ENCODE data around the gene RPS16.
A peak's percentile ranks its signal among the peaks of the same experiment; 100 is the strongest.

Gene RPS16

GRCh38 chr19:39405958-39406655, 29.6 kb downstream of the RPS16 start:
- peak; percentile 87 to 90 for DNase-seq

DNA sequence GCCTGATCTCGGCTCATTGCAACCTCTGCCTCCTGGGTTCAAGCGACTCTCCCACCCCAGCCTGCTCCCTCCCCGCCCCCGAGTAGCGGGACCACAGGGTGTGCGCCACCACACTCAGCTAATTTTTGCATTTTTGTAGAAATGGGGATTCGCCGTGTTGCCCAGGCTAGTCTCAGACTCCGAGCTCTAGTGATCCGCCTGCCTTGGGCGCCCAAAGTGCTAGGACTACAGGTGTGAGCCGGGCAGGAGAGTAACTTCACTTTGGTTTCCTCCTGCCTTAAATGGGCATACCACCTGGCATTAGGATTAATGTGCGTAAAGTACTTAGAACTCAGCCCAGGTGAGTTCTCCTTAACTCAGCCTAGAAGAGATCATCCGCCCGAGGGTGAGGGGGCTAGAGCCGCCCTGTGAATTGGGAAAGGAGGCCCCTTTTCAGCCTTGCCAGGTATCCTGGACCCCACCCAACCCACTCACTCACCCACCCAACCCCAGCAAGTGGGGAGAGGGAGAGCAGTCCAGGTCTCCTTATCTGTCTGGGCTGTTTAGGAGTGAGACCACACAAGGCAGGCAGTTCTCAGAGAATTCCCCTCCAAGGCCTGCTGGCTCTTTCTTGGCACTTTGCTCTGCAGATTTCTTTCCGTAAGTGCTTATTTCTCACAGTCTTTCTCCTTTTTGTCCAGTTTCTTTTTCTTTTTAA, 30.3 kb downstream of the RPS16 start:
- no peak for DNase-seq

GRCh38 chr19:39403331-39404312, 32.1 kb downstream of the RPS16 start:
- peak; percentile 96 to 97 for DNase-seq

GRCh38 chr19:39402346-39403300, 33.1 kb downstream of the RPS16 start:
- peak; percentile 92 to 93 for DNase-seq

- peak; percentile 84 to 87 for DNase-seq
Measured at GRCh38 chr19:39401549-39402345, 34.0 kb downstream of the RPS16 start.

GRCh38 chr19:39401070-39401548, 34.6 kb downstream of the RPS16 start:
- no peak for DNase-seq

DNA sequence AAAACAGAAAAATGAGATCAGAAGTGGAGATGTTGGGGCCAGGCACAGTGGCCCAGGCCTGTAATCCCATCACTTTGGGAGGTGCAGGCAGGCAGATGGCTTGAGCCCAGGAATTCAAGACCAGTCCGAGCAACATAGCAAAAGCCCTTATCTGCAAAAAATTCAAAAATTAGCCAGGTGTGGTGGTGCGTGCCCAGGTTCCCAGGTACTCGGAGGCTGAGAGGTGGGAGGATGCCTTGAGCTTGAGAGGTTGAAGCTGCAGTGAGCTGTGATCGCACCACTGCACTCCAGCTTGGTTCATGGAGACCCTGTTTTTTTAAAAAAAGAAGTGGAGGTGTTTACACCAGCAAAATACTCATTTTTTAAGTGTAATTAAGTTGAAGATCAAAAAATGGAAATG, 35.7 kb downstream of the RPS16 start:
- DNase-seq, result no peak

DNA sequence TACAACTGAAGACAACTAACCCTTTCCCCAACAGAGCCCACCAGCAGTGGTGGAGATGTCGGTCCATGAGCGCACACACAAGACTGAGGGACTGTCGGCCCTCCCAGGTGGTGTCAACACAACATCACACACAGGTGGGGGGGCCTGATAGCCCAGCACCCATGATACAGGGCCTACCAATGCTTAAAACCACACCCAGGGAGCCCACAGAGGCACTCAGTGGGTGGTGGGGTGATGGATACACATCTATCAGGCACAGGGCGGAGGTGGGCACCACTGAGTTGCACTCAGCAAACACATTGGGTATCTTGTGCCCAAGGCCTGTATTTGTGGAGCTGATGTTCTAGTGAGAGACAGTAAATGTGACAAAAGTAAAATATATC, 36.1 kb downstream of the RPS16 start:
- DNase-seq, result no peak

GRCh38 chr19:39398297-39398864, 37.4 kb downstream of the RPS16 start:
- peak; percentile 67 to 74 for DNase-seq

DNA sequence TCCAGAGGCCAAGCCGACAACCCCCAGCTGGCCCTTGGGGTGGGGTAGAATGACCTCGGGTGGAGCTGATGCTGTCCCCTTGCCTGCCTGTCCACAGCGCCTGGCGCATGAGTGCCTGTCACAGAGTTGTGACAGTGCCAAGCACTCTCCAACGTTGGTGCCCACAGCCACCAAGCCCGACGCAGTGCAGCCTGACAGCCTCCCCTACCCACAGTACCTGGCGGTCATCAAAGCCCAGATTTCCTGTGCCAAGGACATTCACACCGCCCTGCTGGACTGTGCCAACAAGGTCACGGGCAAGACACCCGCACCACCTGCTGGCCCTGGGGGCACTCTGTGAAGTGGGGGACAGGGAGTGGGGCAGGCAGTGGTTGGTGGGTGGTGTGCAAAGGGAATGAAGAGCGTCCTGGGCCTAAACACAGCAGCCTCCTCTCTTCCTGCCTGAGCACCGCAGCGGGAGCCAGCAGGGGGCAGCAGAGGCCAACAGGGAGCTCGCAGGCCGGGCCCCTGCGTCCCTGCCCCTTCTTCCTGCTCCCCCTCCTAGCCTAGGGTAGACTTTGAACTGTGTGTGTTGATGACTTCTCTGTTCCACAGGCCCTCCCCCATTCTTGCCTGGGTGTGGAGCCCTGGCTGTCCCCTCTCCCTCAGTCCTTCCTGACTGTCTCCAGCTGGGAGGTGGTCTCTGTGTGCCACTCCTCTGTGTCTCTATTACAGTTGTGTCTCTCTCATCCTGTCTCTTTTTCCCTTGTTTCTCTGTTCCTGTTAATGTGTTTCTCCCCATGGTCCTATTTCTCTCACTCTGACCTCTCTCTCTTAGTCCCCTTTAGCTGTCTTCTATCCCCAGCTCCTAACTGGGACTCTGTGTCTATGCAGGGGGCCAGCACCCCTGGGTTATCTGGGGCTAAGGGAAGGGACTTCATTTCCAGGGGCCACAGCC, 38.1 kb downstream of the RPS16 start:
- DNase-seq, result peak; percentile 96

GRCh38 chr19:39390751-39391437, 44.9 kb downstream of the RPS16 start, which contains the start of the genes MED29 and PAF1:
Gene MED29, plus strand, starts transcription at chr19:39391378. Its CDS starts 45 bp downstream, at chr19:39391423.
Gene PAF1, minus strand, starts transcription at chr19:39391106. Its CDS starts 242 bp downstream, at chr19:39390864.
- DNase-seq, result peak; percentile 94 to 96

- DNase-seq, result peak in 1 of 2 experiments; percentile 79
Measured at GRCh38 chr19:39390451-39390750, 45.3 kb downstream of the RPS16 start.

GRCh38 chr19:39389631-39390414, 45.9 kb downstream of the RPS16 start:
- no peak for DNase-seq

DNA sequence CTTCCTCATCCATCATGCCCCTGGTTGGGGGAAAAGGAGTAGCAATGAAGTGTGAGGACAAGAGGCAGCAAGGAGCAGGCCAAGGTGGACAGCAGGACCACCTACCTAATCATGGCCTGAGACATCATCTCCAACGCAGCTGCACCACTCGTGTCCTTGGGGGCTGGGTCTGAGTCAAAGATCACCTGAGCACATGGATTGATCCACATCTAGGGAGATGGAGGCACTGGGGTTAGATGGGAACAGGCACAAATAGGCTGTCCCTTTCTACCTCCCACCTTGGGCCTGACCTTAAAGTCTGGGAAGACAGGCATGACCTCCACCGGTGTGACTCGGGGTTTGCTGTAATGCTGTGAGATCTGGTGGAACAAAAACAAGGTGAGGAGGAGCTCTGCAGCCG, 47.1 kb downstream of the RPS16 start:
- DNase-seq, result no peak

- DNase-seq, result no peak
Measured at GRCh38 chr19:39386557-39386956, 49.2 kb downstream of the RPS16 start.

DNA sequence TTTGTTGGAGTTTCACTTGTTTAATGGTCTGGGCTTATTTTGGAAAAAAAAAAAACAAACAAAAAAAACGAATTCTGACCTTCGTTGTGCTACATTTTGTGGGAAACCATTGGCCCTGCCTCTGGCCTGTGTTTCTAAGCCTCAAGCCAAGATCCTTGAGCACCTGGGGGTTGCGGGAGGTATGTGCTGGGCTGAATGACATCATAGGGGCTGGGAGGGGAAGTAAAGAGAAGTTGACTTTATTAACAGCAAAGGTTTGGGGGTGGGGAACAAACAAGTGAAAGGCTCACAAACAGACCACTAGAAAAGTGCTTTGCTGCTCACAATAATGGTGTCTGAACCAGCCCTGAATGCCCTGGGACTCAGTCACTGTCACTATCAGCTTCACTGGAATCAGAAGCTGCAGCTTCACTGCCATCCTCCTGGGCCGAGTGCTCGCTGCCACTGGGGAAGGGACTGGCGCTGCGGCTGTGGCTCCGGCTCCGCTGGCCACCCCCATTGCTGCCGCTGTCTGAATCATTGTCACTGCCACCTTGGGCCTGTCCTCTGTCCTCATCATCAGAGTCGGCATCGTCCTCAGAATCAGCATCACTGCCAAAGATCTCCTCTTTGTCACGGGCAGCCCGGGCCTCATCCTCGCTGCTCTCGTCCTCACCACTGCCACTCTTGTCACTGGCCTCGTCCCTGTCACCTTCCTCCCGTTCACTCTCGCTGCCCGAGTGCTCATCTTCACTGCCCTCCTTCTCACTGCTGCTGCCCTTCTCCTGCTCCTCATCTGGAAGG, 49.9 kb downstream of the RPS16 start:
- no peak for DNase-seq

Data from activated CD4-positive, alpha-beta T cell treated with anti-CD3 and anti-CD28 coated beads, Interleukin-2, amount 50 U/mL, for 48 hours (primary cell).